Measurements from ENCODE around the gene TUBA4B. TPM values are rescaled to one million over a fixed set of nuclear protein-coding genes. Genes with fewer than 3 reads are reported as not detected.

TUBA4B gene
- total and polyA plus RNA-seq, 2 donors (not counting 3 experiments of a cell fraction or from before 2014, with no cell fraction given) = not detected

GRCh38 chr2:219285894-219286425, 32.9 kb downstream of the TUBA4B start:
- Histone ChIP-seq H3K9ac (replicated peaks; ENCODE audit: extremely low read depth, insufficient read depth, low read length) (no peak overlapping the region), H3K4me2 (ENCODE audit: insufficient read depth, low read length) (no peak overlapping the region)
- CTCF ChIA-PET = interaction anchor here (12.6 kb wide), 1 partner anchor 9 kb away, joined by 253 read pairs; no protein-coding TSS in a partner anchor

More at GRCh38 chr2:219285894-219286425, 32.9 kb downstream of the TUBA4B start:
- no peaks in the 10 kb centered on the region for H3K4me1 ChIP-seq (ENCODE audit: control insufficient read depth, extremely low read depth, insufficient read depth, low read length)
- no peak for TF ChIP-seq EZH2 (IDR thresholded peaks at IDR 0.05; ENCODE audit: borderline replicate concordance, low read depth, low read length, severe bottlenecking)
- no peak for TF ChIP-seq JUN (IDR thresholded peaks at IDR 0.05; ENCODE audit: borderline replicate concordance, insufficient read depth, insufficient read length, low read depth)
- no peak for TF ChIP-seq FOS (IDR thresholded peaks at IDR 0.05; ENCODE audit: borderline replicate concordance, insufficient read depth, low read length)
- TF ChIP-seq MYC (IDR thresholded peaks at IDR 0.05; ENCODE audit: low read depth, low read length) = no peak
- TF ChIP-seq POLR2A (IDR thresholded peaks at IDR 0.05; ENCODE audit: low read depth, low read length) = no peak
- no peak for TF ChIP-seq POLR2AphosphoS5 (IDR thresholded peaks at IDR 0.05; ENCODE audit: insufficient read depth, low read depth, low read length)
- TF ChIP-seq, protein P1, sequence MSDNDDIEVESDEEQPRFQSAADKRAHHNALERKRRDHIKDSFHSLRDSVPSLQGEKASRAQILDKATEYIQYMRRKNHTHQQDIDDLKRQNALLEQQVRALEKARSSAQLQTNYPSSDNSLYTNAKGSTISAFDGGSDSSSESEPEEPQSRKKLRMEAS (IDR thresholded peaks at IDR 0.05; ENCODE audit: insufficient read depth, insufficient read length) = no peak
- TF ChIP-seq, protein P2, sequence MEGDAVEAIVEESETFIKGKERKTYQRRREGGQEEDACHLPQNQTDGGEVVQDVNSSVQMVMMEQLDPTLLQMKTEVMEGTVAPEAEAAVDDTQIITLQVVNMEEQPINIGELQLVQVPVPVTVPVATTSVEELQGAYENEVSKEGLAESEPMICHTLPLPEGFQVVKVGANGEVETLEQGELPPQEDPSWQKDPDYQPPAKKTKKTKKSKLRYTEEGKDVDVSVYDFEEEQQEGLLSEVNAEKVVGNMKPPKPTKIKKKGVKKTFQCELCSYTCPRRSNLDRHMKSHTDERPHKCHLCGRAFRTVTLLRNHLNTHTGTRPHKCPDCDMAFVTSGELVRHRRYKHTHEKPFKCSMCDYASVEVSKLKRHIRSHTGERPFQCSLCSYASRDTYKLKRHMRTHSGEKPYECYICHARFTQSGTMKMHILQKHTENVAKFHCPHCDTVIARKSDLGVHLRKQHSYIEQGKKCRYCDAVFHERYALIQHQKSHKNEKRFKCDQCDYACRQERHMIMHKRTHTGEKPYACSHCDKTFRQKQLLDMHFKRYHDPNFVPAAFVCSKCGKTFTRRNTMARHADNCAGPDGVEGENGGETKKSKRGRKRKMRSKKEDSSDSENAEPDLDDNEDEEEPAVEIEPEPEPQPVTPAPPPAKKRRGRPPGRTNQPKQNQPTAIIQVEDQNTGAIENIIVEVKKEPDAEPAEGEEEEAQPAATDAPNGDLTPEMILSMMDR (IDR thresholded peaks at IDR 0.05; ENCODE audit: extremely low read depth in 1 of 2, insufficient read depth in 1 of 2, low read depth in 1 of 2, low read length in 2 of 2) = no peak
- no peak for TF ChIP-seq GATA2 (IDR thresholded peaks at IDR 0.05; ENCODE audit: insufficient read depth, insufficient read length, low read depth, low read length)
- H4K20me1 ChIP-seq (replicated peaks; ENCODE audit: control insufficient read depth, extremely low read depth, insufficient read depth, low read length) = no peaks in the 10 kb centered on the region
- H3K27ac ChIP-seq (ENCODE audit: insufficient read depth, low read depth, low read length) = no peak overlapping the region
- intact Hi-C loops (cut with micrococcal nuclease) = no loop called here
- no peak overlapping the region for H2AFZ ChIP-seq (ENCODE audit: low read depth, low read length)
- H3K4me3 ChIP-seq (replicated peaks in 1 of 3; ENCODE audit: insufficient read depth in 1 of 3, low read depth in 1 of 3, low read length in 3 of 3) = no peak overlapping the region
- POLR2A ChIA-PET = no interaction called here
- dilution Hi-C loops (cut with MboI; ENCODE audit: extremely low pct_ligation_motif_present, low sequenced_read_pairs) = no loop called here
- peaks cover 0 to 1% of the 10 kb centered on the region in 2 experiments for H3K27me3 ChIP-seq (ENCODE audit: control insufficient read depth in 2 of 2, insufficient read depth in 2 of 2, low read length in 2 of 2)
- FAIRE-seq (no peak), DNase-seq (ENCODE audit: low read depth, low spot score) (no peak)
- no TSS peak for BruUV-seq (replicated peaks)
- peaks cover 0 to 21% of the 10 kb centered on the region in 2 experiments for H3K36me3 ChIP-seq (ENCODE audit: control insufficient read depth in 2 of 2, extremely low read depth in 1 of 2, insufficient read depth in 2 of 2, low read length in 2 of 2)
- H3K79me2 ChIP-seq (ENCODE audit: control insufficient read depth, insufficient read depth, low read length) = no peaks in the 10 kb centered on the region
- H3K9me1 ChIP-seq (replicated peaks; ENCODE audit: control insufficient read depth, extremely low read depth, insufficient read depth, low read length) = no peaks in the 10 kb centered on the region
- no peaks in the 10 kb centered on the region for H3K9me3 ChIP-seq (replicated peaks; ENCODE audit: control insufficient read depth, insufficient read depth, low read length)

All from endothelial cell of umbilical vein (primary cell).